Measurements from ENCODE around the gene PLAGL2. TPM values are rescaled to one million over a fixed set of nuclear protein-coding genes. Genes with fewer than 3 reads are reported as not detected.
"Not testable (repeated sequence)": the region's sequence is repeated elsewhere in the genome, so short reads cannot be mapped to it uniquely, and the experiment has no call there.

PLAGL2 gene
- total and polyA plus RNA-seq, 2 of the 8 experiments (the other 6 are each of a cell fraction or from before 2014, with no cell fraction given), result 20.6 to 25.4 TPM

GRCh38 chr20:32193996-32194395, 13.5 kb downstream of the PLAGL2 start:
- POLR2A ChIA-PET (ENCODE audit: partially characterized antibody), result no interaction called here
- no peak overlapping the region for H2BK20ac ChIP-seq (ENCODE audit: low read length)
- no peak overlapping the region for H3K56ac ChIP-seq (replicated peaks; ENCODE audit: insufficient read length, low read depth, low read length)
- peaks cover 0 to 2% of the 10 kb centered on the region in 2 experiments; a peak in 1 of 4 replicates for H3K9me3 ChIP-seq (ENCODE audit: insufficient read depth in 2 of 2, low read depth in 1 of 2, low read length in 1 of 2)
- no peak overlapping the region for H2AK5ac ChIP-seq (ENCODE audit: low read depth, low read length)
- no peak overlapping the region for H2BK12ac ChIP-seq (ENCODE audit: low read depth, low read length)
- H3K23ac ChIP-seq (ENCODE audit: insufficient read length), result no peak overlapping the region
- H4K5ac ChIP-seq (ENCODE audit: insufficient read length, low read depth, low read length), result no peak overlapping the region
- no peak overlapping the region for H2BK5ac ChIP-seq (ENCODE audit: low read depth, low read length)
- CTCF ChIA-PET (ENCODE audit: partially characterized antibody), result no interaction called here
- FAIRE-seq (no peak), DNase-seq (ENCODE audit: low read depth in 1 of 2, low spot score in 2 of 2) (no peak)
- H4K20me1 ChIP-seq (replicated peaks in 1 of 2; ENCODE audit: control insufficient read depth in 1 of 2, insufficient read depth in 2 of 2, low read length in 2 of 2), result peaks cover 12 to 13% of the 10 kb centered on the region in 2 experiments
- no peak overlapping the region for H2BK120ac ChIP-seq (replicated peaks; ENCODE audit: low read depth, low read length)
- H3K27me3 ChIP-seq (replicated peaks in 1 of 4; ENCODE audit: control insufficient read depth in 3 of 4, extremely low read depth in 1 of 4, insufficient read depth in 3 of 4, low read length in 3 of 4), result no peaks in the 10 kb centered on the region
- peaks cover 4% of the 10 kb centered on the region; the same call in 1 of the 2 replicates for H3K23me2 ChIP-seq (ENCODE audit: low read depth, low read length)
- no peak overlapping the region for H3K27ac ChIP-seq (ENCODE audit: low read depth, low read length)
- no peak overlapping the region for H2AFZ ChIP-seq (ENCODE audit: low read length)
- TF ChIP-seq SP2 (IDR thresholded peaks at IDR 0.05; ENCODE audit: low read length), result no peak
- H4K91ac ChIP-seq (replicated peaks; ENCODE audit: insufficient read length, low read length), result no peak overlapping the region
- no peak overlapping the region for H3K4me3 ChIP-seq (ENCODE audit: extremely low read depth in 1 of 4, insufficient read depth in 2 of 4, low read depth in 3 of 4, low read length in 4 of 4)
- no peak overlapping the region for H3K18ac ChIP-seq (ENCODE audit: extremely low read depth, low read length)
- H3K4me1 ChIP-seq (replicated peaks in 1 of 4; ENCODE audit: control insufficient read depth in 3 of 4, insufficient read depth in 4 of 4, low read length in 3 of 4), result peaks cover 2 to 20% (median 15%) of the 10 kb centered on the region in 4 experiments
- no peak overlapping the region for H2BK15ac ChIP-seq (ENCODE audit: low read length)
- 92% methylated on average over 6 of the region's 6 CpGs; no CpG with 5 or more reads in 1 of the 2 experiments for WGBS, 2 experiments (ENCODE audit: extremely low coverage in 1 of 2, insufficient coverage in 1 of 2, insufficient read length in 1 of 2, insufficient replicate concordance in 2 of 2, low coverage in 1 of 2, low lambda C conversion rate in 2 of 2, missing lambda C conversion rate in 1 of 2)
- no peak overlapping the region for H3K14ac ChIP-seq (ENCODE audit: insufficient read length)
- H3K4me2 ChIP-seq (ENCODE audit: insufficient read depth in 1 of 2, low read depth in 2 of 2, low read length in 2 of 2), result no peak overlapping the region
- H3K79me2 ChIP-seq (ENCODE audit: control insufficient read depth in 1 of 2, insufficient read depth in 2 of 2, low read length in 2 of 2), result peaks cover 0 to 4% of the 10 kb centered on the region in 2 experiments; a peak in 1 of 4 replicates
- H3K79me1 ChIP-seq (ENCODE audit: low read depth, low read length), result no peaks in the 10 kb centered on the region
- no peak overlapping the region for H3K9ac ChIP-seq (replicated peaks in 1 of 4; ENCODE audit: extremely low read depth in 1 of 4, low read depth in 3 of 4, low read length in 3 of 4)
- H3K36me3 ChIP-seq (ENCODE audit: control insufficient read depth in 2 of 4, insufficient read depth in 4 of 4, low read length in 3 of 4), result peaks cover 32 to 41% (median 35%) of the 10 kb centered on the region in 4 experiments
- no peak overlapping the region for H4K8ac ChIP-seq (ENCODE audit: extremely low read depth, insufficient read depth, low read length)
- H3K4ac ChIP-seq (replicated peaks; ENCODE audit: insufficient read length, low read depth, low read length), result no peak overlapping the region

- not testable (repeated sequence) for H3K79me1 ChIP-seq (ENCODE audit: low read depth, low read length); H2BK15ac ChIP-seq (ENCODE audit: low read length); H3K4ac ChIP-seq (replicated peaks; ENCODE audit: insufficient read length, low read depth, low read length); H3K79me2 ChIP-seq (ENCODE audit: control insufficient read depth in 1 of 2, insufficient read depth in 2 of 2, low read length in 2 of 2); H2AFZ ChIP-seq (ENCODE audit: low read length); H2AK5ac ChIP-seq (ENCODE audit: low read depth, low read length); H3K23ac ChIP-seq (ENCODE audit: insufficient read length); H3K27me3 ChIP-seq (replicated peaks in 1 of 4; ENCODE audit: control insufficient read depth in 3 of 4, extremely low read depth in 1 of 4, insufficient read depth in 3 of 4, low read length in 3 of 4); H2BK5ac ChIP-seq (ENCODE audit: low read depth, low read length); H3K9me3 ChIP-seq (ENCODE audit: insufficient read depth in 2 of 2, low read depth in 1 of 2, low read length in 1 of 2); H3K27ac ChIP-seq (ENCODE audit: low read depth, low read length); H3K9ac ChIP-seq (replicated peaks in 1 of 4; ENCODE audit: extremely low read depth in 1 of 4, low read depth in 3 of 4, low read length in 3 of 4); H2BK120ac ChIP-seq (replicated peaks; ENCODE audit: low read depth, low read length); H2BK12ac ChIP-seq (ENCODE audit: low read depth, low read length); H3K23me2 ChIP-seq (ENCODE audit: low read depth, low read length); H3K18ac ChIP-seq (ENCODE audit: extremely low read depth, low read length); FAIRE-seq; H4K8ac ChIP-seq (ENCODE audit: extremely low read depth, insufficient read depth, low read length); H3K4me3 ChIP-seq (ENCODE audit: extremely low read depth in 1 of 4, insufficient read depth in 2 of 4, low read depth in 3 of 4, low read length in 4 of 4); DNase-seq (ENCODE audit: low read depth in 1 of 2, low spot score in 2 of 2); H3K14ac ChIP-seq (ENCODE audit: insufficient read length); H4K91ac ChIP-seq (replicated peaks; ENCODE audit: insufficient read length, low read length); H3K4me2 ChIP-seq (ENCODE audit: insufficient read depth in 1 of 2, low read depth in 2 of 2, low read length in 2 of 2); H2BK20ac ChIP-seq (ENCODE audit: low read length); H3K56ac ChIP-seq (replicated peaks; ENCODE audit: insufficient read length, low read depth, low read length); H4K5ac ChIP-seq (ENCODE audit: insufficient read length, low read depth, low read length)
- H4K20me1 ChIP-seq (replicated peaks in 1 of 2; ENCODE audit: control insufficient read depth in 1 of 2, insufficient read depth in 2 of 2, low read length in 2 of 2), result peaks cover 12 to 15% of the 10 kb centered on the region in 2 experiments
- peaks cover 26 to 35% (median 28%) of the 10 kb centered on the region in 4 experiments for H3K36me3 ChIP-seq (ENCODE audit: control insufficient read depth in 2 of 4, insufficient read depth in 4 of 4, low read length in 3 of 4)
- POLR2A ChIA-PET (ENCODE audit: partially characterized antibody), result interaction anchor here (1.4 to 5.6 kb wide), 2 partner anchors 10 to 25 kb away, joined by 4 to 77 read pairs; partner anchors contain the start of genes PLAGL2 and POFUT1
- WGBS, 2 experiments (ENCODE audit: extremely low coverage in 1 of 2, insufficient coverage in 1 of 2, insufficient read length in 1 of 2, insufficient replicate concordance in 2 of 2, low coverage in 1 of 2, low lambda C conversion rate in 2 of 2, missing lambda C conversion rate in 1 of 2), result 90% methylated on average over 5 of the region's 5 CpGs; no CpG with 5 or more reads in 1 of the 2 experiments
- CTCF ChIA-PET (ENCODE audit: partially characterized antibody), result interaction anchor here (0.6 kb wide), 1 partner anchor 36 kb away, joined by 3 read pairs; no protein-coding TSS in a partner anchor
- peaks cover 2 to 21% (median 17%) of the 10 kb centered on the region in 4 experiments for H3K4me1 ChIP-seq (replicated peaks in 1 of 4; ENCODE audit: control insufficient read depth in 3 of 4, insufficient read depth in 4 of 4, low read length in 3 of 4)
Observed at GRCh38 chr20:32193336-32193735, 14.2 kb downstream of the PLAGL2 start.

Data from H1 (cell line).